Measurements from ENCODE around the gene PPCS.

The PPCS gene

GRCh38 chr1:42449256-42449655, 7.1 kb upstream of the PPCS start:
- Histone ChIP-seq H3K36me3 (ENCODE audit: control insufficient read depth, insufficient read depth, low read length) (no peaks in the 10 kb centered on the region), H3K9me3 (ENCODE audit: control insufficient read depth, low read length) (no peaks in the 10 kb centered on the region), H3K4me3 (ENCODE audit: insufficient read depth, low read depth, low read length, poor library complexity, severe bottlenecking) (no peak overlapping the region), H3K27ac (ENCODE audit: insufficient read depth, low read length, poor library complexity, severe bottlenecking) (no peak overlapping the region), H3K4me1 (ENCODE audit: control insufficient read depth, insufficient read depth, low read length, poor library complexity, severe bottlenecking) (no peaks in the 10 kb centered on the region), H3K27me3 (replicated peaks; ENCODE audit: control insufficient read depth, insufficient read depth, low read length, poor library complexity, severe bottlenecking) (no peaks in the 10 kb centered on the region)
- no peak for DNase-seq

DNA sequence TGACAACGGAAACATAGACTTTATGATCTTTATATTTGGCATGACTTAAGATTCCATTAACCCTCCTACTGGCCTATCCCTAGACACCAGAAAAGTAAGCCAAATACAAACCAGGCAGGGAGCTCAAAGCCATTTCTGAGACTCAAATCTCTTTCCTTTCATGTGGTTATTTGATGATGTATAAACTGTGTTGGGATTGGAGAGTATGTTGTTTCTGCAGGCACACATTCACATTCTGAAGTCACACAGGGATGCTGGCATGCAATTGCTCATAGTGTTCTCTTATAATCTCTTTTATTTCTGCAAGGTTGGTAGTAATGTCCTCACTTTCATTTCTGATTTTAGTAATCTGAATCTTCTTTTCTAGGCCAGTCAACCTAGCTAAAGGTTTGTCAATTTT, 6.3 kb upstream of the PPCS start:
- no peaks in the 10 kb centered on the region for H3K36me3 ChIP-seq (ENCODE audit: control insufficient read depth, insufficient read depth, low read length)
- no peaks in the 10 kb centered on the region for H3K9me3 ChIP-seq (ENCODE audit: control insufficient read depth, low read length)
- DNase-seq, result no peak
- H3K27me3 ChIP-seq (replicated peaks; ENCODE audit: control insufficient read depth, insufficient read depth, low read length, poor library complexity, severe bottlenecking), result no peaks in the 10 kb centered on the region
- no peak overlapping the region for H3K4me3 ChIP-seq (ENCODE audit: insufficient read depth, low read depth, low read length, poor library complexity, severe bottlenecking)
- no peaks in the 10 kb centered on the region for H3K4me1 ChIP-seq (ENCODE audit: control insufficient read depth, insufficient read depth, low read length, poor library complexity, severe bottlenecking)
- no peak overlapping the region for H3K27ac ChIP-seq (ENCODE audit: insufficient read depth, low read length, poor library complexity, severe bottlenecking)

DNA sequence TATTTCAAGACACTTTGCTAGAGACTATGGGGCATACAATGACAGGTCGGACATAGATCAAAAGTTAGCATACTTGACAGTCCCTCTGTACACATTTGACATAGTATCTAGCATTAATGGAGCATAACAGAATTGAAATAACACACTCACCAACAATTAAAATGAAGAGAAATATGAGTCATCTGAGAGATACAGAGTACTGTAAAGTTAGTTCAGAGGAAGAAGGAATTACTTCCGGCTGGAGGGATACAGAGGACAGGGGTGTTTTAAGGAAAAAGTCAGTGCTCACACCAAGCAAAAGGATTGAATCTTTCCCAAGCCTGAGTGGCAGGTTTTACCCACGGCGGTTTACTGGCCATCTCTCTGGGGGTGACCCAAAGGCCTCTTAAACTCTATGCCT, 3.0 kb upstream of the PPCS start:
- no peaks in the 10 kb centered on the region for H3K36me3 ChIP-seq (ENCODE audit: control insufficient read depth, insufficient read depth, low read length)
- peaks cover 11% of the 10 kb centered on the region for H3K4me1 ChIP-seq (ENCODE audit: control insufficient read depth, insufficient read depth, low read length, poor library complexity, severe bottlenecking)
- DNase-seq, result no peak
- no peaks in the 10 kb centered on the region for H3K9me3 ChIP-seq (ENCODE audit: control insufficient read depth, low read length)
- H3K27me3 ChIP-seq (replicated peaks; ENCODE audit: control insufficient read depth, insufficient read depth, low read length, poor library complexity, severe bottlenecking), result no peaks in the 10 kb centered on the region
- H3K4me3 ChIP-seq (ENCODE audit: insufficient read depth, low read depth, low read length, poor library complexity, severe bottlenecking), result no peak overlapping the region
- H3K27ac ChIP-seq (ENCODE audit: insufficient read depth, low read length, poor library complexity, severe bottlenecking), result no peak overlapping the region

- Histone ChIP-seq H3K36me3 (ENCODE audit: control insufficient read depth, insufficient read depth, low read length) (peaks cover 6% of the 10 kb centered on the region), H3K4me3 (ENCODE audit: insufficient read depth, low read depth, low read length, poor library complexity, severe bottlenecking) (no peak overlapping the region), H3K4me1 (ENCODE audit: control insufficient read depth, insufficient read depth, low read length, poor library complexity, severe bottlenecking) (peaks cover 11% of the 10 kb centered on the region), H3K9me3 (ENCODE audit: control insufficient read depth, low read length) (no peaks in the 10 kb centered on the region), H3K27ac (ENCODE audit: insufficient read depth, low read length, poor library complexity, severe bottlenecking) (no peak overlapping the region), H3K27me3 (replicated peaks; ENCODE audit: control insufficient read depth, insufficient read depth, low read length, poor library complexity, severe bottlenecking) (no peaks in the 10 kb centered on the region)
- DNase-seq, result no peak
These were observed 1.9 kb upstream of the PPCS start for GRCh38 chr1:42454403-42454802.

GRCh38 chr1:42456754-42457089, 379 bp downstream of the PPCS start:
- Histone ChIP-seq H3K9me3 (ENCODE audit: control insufficient read depth, low read length) (no peaks in the 10 kb centered on the region), H3K4me1 (ENCODE audit: control insufficient read depth, insufficient read depth, low read length, poor library complexity, severe bottlenecking) (peaks cover 11% of the 10 kb centered on the region), H3K27ac (ENCODE audit: insufficient read depth, low read length, poor library complexity, severe bottlenecking) (peak overlapping the region; percentile 99), H3K4me3 (ENCODE audit: insufficient read depth, low read depth, low read length, poor library complexity, severe bottlenecking) (peak overlapping the region; percentile 95), H3K27me3 (replicated peaks; ENCODE audit: control insufficient read depth, insufficient read depth, low read length, poor library complexity, severe bottlenecking) (no peaks in the 10 kb centered on the region), H3K36me3 (ENCODE audit: control insufficient read depth, insufficient read depth, low read length) (peaks cover 22% of the 10 kb centered on the region)
- DNase-seq, result peak in 1 of 3 donors; percentile 51

GRCh38 chr1:42461196-42461595, 4.9 kb downstream of the PPCS start:
- H3K27ac ChIP-seq (ENCODE audit: insufficient read depth, low read length, poor library complexity, severe bottlenecking), result no peak overlapping the region
- no peaks in the 10 kb centered on the region for H3K27me3 ChIP-seq (replicated peaks; ENCODE audit: control insufficient read depth, insufficient read depth, low read length, poor library complexity, severe bottlenecking)
- no peak for DNase-seq
- peaks cover 22% of the 10 kb centered on the region for H3K36me3 ChIP-seq (ENCODE audit: control insufficient read depth, insufficient read depth, low read length)
- peaks cover 10% of the 10 kb centered on the region for H3K4me1 ChIP-seq (ENCODE audit: control insufficient read depth, insufficient read depth, low read length, poor library complexity, severe bottlenecking)
- H3K9me3 ChIP-seq (ENCODE audit: control insufficient read depth, low read length), result no peaks in the 10 kb centered on the region
- no peak overlapping the region for H3K4me3 ChIP-seq (ENCODE audit: insufficient read depth, low read depth, low read length, poor library complexity, severe bottlenecking)

- peak; percentile 96 to 97 (median 97) for DNase-seq
- Histone ChIP-seq H3K4me3 (ENCODE audit: insufficient read depth, low read depth, low read length, poor library complexity, severe bottlenecking) (peak within 1 kb of the TSS; percentile 50), H3K4me1 (ENCODE audit: control insufficient read depth, insufficient read depth, low read length, poor library complexity, severe bottlenecking) (peaks cover 4% of the 10 kb centered on the region), H3K27me3 (replicated peaks; ENCODE audit: control insufficient read depth, insufficient read depth, low read length, poor library complexity, severe bottlenecking) (no peaks in the 10 kb centered on the region), H3K36me3 (ENCODE audit: control insufficient read depth, insufficient read depth, low read length) (peaks cover 22% of the 10 kb centered on the region), H3K27ac (ENCODE audit: insufficient read depth, low read length, poor library complexity, severe bottlenecking) (peak within 1 kb of the TSS; percentile 83), H3K9me3 (ENCODE audit: control insufficient read depth, low read length) (no peaks in the 10 kb centered on the region)
These were observed 6.8 kb downstream of the PPCS start, which contains the start of gene CCDC30 for GRCh38 chr1:42462828-42463763. Gene CCDC30 (plus strand): TSS chr1:42463286. CDS start chr1:42480552, 17,266 bp downstream.

DNA sequence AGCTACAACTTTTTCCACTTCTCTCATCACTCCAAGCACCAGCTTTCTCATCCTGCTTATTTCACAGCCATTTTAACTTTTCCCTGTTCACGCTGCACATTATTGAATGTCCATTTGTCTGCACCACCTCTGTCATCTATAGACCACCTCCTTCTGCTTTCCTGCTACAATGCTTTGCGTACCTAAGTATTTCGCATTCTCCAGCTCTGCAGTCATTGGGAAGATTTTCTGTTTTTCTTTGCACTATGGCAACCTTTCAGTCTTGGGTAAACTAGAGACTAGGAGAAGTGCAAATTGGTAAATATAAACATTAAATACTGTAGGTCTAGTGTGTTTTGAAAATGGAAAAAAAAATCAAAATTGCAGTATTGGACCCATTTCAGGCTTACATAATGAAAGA, 7.6 kb downstream of the PPCS start:
- no peaks in the 10 kb centered on the region for H3K27me3 ChIP-seq (replicated peaks; ENCODE audit: control insufficient read depth, insufficient read depth, low read length, poor library complexity, severe bottlenecking)
- peak overlapping the region; percentile 50 for H3K4me3 ChIP-seq (ENCODE audit: insufficient read depth, low read depth, low read length, poor library complexity, severe bottlenecking)
- peaks cover 4% of the 10 kb centered on the region for H3K4me1 ChIP-seq (ENCODE audit: control insufficient read depth, insufficient read depth, low read length, poor library complexity, severe bottlenecking)
- DNase-seq, result no peak
- H3K36me3 ChIP-seq (ENCODE audit: control insufficient read depth, insufficient read depth, low read length), result peaks cover 20% of the 10 kb centered on the region
- H3K27ac ChIP-seq (ENCODE audit: insufficient read depth, low read length, poor library complexity, severe bottlenecking), result peak overlapping the region; percentile 83
- no peaks in the 10 kb centered on the region for H3K9me3 ChIP-seq (ENCODE audit: control insufficient read depth, low read length)

- H3K27ac ChIP-seq (ENCODE audit: insufficient read depth, low read length, poor library complexity, severe bottlenecking), result no peak overlapping the region
- H3K27me3 ChIP-seq (replicated peaks; ENCODE audit: control insufficient read depth, insufficient read depth, low read length, poor library complexity, severe bottlenecking), result no peaks in the 10 kb centered on the region
- H3K4me1 ChIP-seq (ENCODE audit: control insufficient read depth, insufficient read depth, low read length, poor library complexity, severe bottlenecking), result peaks cover 4% of the 10 kb centered on the region
- H3K4me3 ChIP-seq (ENCODE audit: insufficient read depth, low read depth, low read length, poor library complexity, severe bottlenecking), result no peak overlapping the region
- no peak for DNase-seq
- peaks cover under 1% of the 10 kb centered on the region for H3K36me3 ChIP-seq (ENCODE audit: control insufficient read depth, insufficient read depth, low read length)
- H3K9me3 ChIP-seq (ENCODE audit: control insufficient read depth, low read length), result no peaks in the 10 kb centered on the region
These were observed 9.7 kb downstream of the PPCS start for GRCh38 chr1:42466030-42466429.

GRCh38 chr1:42469727-42470126, 13.4 kb downstream of the PPCS start:
- H3K36me3 ChIP-seq (ENCODE audit: control insufficient read depth, insufficient read depth, low read length), result no peaks in the 10 kb centered on the region
- H3K4me1 ChIP-seq (ENCODE audit: control insufficient read depth, insufficient read depth, low read length, poor library complexity, severe bottlenecking), result no peaks in the 10 kb centered on the region
- no peaks in the 10 kb centered on the region for H3K9me3 ChIP-seq (ENCODE audit: control insufficient read depth, low read length)
- no peaks in the 10 kb centered on the region for H3K27me3 ChIP-seq (replicated peaks; ENCODE audit: control insufficient read depth, insufficient read depth, low read length, poor library complexity, severe bottlenecking)
- no peak overlapping the region for H3K27ac ChIP-seq (ENCODE audit: insufficient read depth, low read length, poor library complexity, severe bottlenecking)
- H3K4me3 ChIP-seq (ENCODE audit: insufficient read depth, low read depth, low read length, poor library complexity, severe bottlenecking), result no peak overlapping the region
- no peak for DNase-seq

All from effector memory CD4-positive, alpha-beta T cell (primary cell).